ENCODE data around the gene FAM81B.
"Not testable (repeated sequence)": the region's sequence is repeated elsewhere in the genome, so short reads cannot be mapped to it uniquely, and the experiment has no call there.

Gene FAM81B

DNA sequence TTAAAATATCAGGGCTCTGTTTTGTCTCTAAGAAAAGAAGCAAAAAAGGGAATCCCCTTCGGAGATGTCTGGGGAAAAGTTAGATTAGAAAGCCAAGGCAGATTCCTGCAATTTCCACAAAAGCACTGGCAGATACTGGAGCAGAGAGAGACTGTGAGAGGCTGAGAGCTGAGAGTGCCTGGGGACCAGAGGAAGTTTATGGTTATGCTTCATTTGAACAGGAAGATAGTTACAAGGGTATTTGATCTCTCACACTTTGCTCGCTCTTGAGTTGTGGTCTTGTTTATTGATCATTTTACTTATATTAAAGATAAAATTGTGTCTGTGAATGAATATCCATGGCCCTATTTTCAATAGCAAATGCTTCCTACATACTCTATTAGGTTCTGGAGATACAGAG, 32.8 kb upstream of the FAM81B start:
- no peak overlapping the region for H3K27ac ChIP-seq
- H3K4me3 ChIP-seq (ENCODE audit: low read depth, low read length), result no peak overlapping the region
- no peak overlapping the region for H2AFZ ChIP-seq
- no peaks in the 10 kb centered on the region for H3K27me3 ChIP-seq (ENCODE audit: control insufficient read depth, insufficient read depth, low read length)
- TF ChIP-seq, protein P1, sequence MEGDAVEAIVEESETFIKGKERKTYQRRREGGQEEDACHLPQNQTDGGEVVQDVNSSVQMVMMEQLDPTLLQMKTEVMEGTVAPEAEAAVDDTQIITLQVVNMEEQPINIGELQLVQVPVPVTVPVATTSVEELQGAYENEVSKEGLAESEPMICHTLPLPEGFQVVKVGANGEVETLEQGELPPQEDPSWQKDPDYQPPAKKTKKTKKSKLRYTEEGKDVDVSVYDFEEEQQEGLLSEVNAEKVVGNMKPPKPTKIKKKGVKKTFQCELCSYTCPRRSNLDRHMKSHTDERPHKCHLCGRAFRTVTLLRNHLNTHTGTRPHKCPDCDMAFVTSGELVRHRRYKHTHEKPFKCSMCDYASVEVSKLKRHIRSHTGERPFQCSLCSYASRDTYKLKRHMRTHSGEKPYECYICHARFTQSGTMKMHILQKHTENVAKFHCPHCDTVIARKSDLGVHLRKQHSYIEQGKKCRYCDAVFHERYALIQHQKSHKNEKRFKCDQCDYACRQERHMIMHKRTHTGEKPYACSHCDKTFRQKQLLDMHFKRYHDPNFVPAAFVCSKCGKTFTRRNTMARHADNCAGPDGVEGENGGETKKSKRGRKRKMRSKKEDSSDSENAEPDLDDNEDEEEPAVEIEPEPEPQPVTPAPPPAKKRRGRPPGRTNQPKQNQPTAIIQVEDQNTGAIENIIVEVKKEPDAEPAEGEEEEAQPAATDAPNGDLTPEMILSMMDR (IDR thresholded peaks at IDR 0.05), result no peak
- no peaks in the 10 kb centered on the region for H3K79me2 ChIP-seq
- no peaks in the 10 kb centered on the region for H3K36me3 ChIP-seq (ENCODE audit: control insufficient read depth, insufficient read depth, low read length)
- no peak overlapping the region for H3K4me2 ChIP-seq (ENCODE audit: low read length)
- no peaks in the 10 kb centered on the region for H3K9me3 ChIP-seq (ENCODE audit: control insufficient read depth, low read length)
- H3K9ac ChIP-seq, result no peak overlapping the region
- H3K4me1 ChIP-seq, result no peaks in the 10 kb centered on the region

DNA sequence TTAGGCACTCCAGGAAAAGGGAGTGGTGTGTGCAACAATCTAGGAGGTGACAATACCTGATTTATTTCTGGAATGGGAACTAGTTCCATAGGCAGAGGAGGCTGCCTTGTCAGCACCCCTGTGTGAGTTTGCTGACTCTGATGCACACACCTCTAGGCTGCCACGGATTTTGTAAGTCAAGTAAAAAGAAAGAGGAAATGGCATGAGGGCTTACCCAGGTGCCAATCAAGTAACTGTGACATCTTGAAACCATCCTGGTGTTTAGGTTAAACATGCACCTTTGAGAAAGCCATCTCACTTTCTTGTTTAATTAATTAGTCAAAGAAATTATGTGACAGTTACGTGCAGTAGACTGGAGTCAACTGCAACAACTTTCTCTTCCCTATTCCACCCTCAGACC, 32.3 kb upstream of the FAM81B start:
- H3K9me3 ChIP-seq (ENCODE audit: control insufficient read depth, low read length), result no peaks in the 10 kb centered on the region
- no peaks in the 10 kb centered on the region for H3K4me1 ChIP-seq
- TF ChIP-seq, protein P1 (IDR thresholded peaks at IDR 0.05), result no peak
- no peak overlapping the region for H3K4me2 ChIP-seq (ENCODE audit: low read length)
- no peaks in the 10 kb centered on the region for H3K36me3 ChIP-seq (ENCODE audit: control insufficient read depth, insufficient read depth, low read length)
- no peaks in the 10 kb centered on the region for H3K79me2 ChIP-seq
- no peak overlapping the region for H3K9ac ChIP-seq
- H3K4me3 ChIP-seq (ENCODE audit: low read depth, low read length), result no peak overlapping the region
- no peak overlapping the region for H2AFZ ChIP-seq
- H3K27ac ChIP-seq, result no peak overlapping the region
- no peaks in the 10 kb centered on the region for H3K27me3 ChIP-seq (ENCODE audit: control insufficient read depth, insufficient read depth, low read length)

DNA sequence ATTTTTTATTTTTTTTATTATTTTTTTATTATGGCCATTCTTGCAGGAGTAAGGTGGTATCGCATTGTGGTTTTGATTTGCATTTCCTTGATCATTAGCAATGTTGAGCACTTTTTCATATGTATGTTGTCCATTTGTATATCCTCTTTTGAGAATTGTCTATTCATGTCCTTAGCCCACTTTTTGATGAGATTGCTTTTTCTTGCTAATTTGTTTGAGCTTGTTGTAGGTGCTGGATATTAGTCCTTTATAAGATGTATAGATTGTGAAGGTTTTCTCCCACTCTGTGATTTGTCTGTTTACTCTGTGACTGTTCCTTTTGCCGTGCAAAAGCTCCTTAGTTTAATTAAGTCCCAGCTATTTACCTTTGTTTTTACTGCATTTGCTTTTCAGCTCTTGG, 30.5 kb upstream of the FAM81B start:
- not testable (repeated sequence) for H3K27me3 ChIP-seq (ENCODE audit: control insufficient read depth, insufficient read depth, low read length); H3K27ac ChIP-seq; H2AFZ ChIP-seq; H3K4me1 ChIP-seq; H3K79me2 ChIP-seq; H3K4me2 ChIP-seq (ENCODE audit: low read length); H3K9ac ChIP-seq; H3K4me3 ChIP-seq (ENCODE audit: low read depth, low read length); H3K9me3 ChIP-seq (ENCODE audit: control insufficient read depth, low read length); H3K36me3 ChIP-seq (ENCODE audit: control insufficient read depth, insufficient read depth, low read length)

DNA sequence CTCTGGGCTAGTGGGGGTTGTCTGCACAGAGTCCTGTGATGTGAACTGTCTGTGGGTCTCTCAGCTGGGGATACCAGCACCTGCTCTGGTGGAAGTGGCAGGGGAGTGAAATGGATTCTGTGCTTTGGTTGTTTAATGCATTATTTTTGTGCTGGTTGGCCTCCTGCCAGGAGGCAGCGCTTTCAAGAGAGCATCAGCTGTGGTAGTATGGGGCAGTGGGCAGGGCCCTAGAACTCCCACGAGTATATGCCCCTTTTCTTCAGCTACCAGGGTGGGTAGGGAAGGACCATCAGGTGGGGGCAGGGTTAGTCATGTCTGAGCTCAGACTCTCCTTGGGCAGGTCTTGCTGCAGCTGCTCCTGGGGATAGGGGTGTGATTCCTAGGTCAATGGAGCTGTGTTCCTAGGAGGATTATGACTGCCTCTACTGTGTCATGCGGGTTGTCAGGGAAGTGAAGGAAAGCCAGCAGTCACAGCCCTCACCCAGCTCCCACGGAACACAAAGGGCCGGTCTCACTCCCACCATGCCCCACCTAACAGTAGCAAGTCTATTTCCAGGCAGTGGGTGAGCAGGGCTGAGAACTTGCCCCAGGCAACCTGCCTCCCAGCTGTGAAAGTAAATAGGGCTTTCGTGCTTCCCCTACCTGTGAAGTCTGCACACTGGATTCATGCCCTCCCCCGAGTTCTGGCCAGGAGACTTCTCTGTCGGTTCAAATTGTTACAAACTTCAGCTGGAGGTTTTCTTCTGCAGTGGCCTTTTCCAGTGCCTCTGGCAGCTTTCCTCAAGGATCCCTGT, 25.7 kb upstream of the FAM81B start:
- Histone ChIP-seq H3K79me2 (no peaks in the 10 kb centered on the region), H3K27ac (no peak overlapping the region), H3K36me3 (ENCODE audit: control insufficient read depth, insufficient read depth, low read length) (no peaks in the 10 kb centered on the region), H3K9me3 (ENCODE audit: control insufficient read depth, low read length) (no peaks in the 10 kb centered on the region), H3K4me2 (ENCODE audit: low read length) (no peak overlapping the region), H2AFZ (no peak overlapping the region), H3K9ac (no peak overlapping the region), H3K4me1 (no peaks in the 10 kb centered on the region), H3K27me3 (ENCODE audit: control insufficient read depth, insufficient read depth, low read length) (no peaks in the 10 kb centered on the region), H3K4me3 (ENCODE audit: low read depth, low read length) (no peak overlapping the region)
- TF ChIP-seq, protein P1 (IDR thresholded peaks at IDR 0.05), result no peak

DNA sequence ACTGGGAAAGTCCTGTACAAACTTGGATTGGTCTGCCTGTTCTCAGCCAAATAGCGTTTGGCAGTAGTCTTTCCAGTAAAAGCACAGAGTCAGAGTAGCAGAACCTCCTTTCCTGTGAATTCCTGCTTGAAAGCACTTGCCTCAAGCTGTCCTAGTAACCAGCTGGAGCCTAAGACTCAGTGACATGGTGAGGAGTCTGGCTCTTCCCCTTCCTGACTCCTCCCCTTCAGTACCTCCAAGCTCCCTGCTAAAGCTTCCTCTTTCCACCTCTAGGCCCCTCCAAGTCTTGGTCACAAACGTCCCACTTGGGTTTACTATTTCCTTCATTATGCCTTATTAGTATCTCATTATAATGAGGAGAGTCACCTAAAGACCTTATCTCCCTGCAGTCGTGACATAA, 21.4 kb upstream of the FAM81B start:
- Histone ChIP-seq H3K36me3 (ENCODE audit: control insufficient read depth, insufficient read depth, low read length) (no peaks in the 10 kb centered on the region), H3K79me2 (no peaks in the 10 kb centered on the region), H3K27me3 (ENCODE audit: control insufficient read depth, insufficient read depth, low read length) (no peaks in the 10 kb centered on the region), H2AFZ (no peak overlapping the region), H3K4me2 (ENCODE audit: low read length) (no peak overlapping the region), H3K9me3 (ENCODE audit: control insufficient read depth, low read length) (no peaks in the 10 kb centered on the region), H3K4me1 (no peaks in the 10 kb centered on the region), H3K9ac (no peak overlapping the region), H3K27ac (no peak overlapping the region), H3K4me3 (ENCODE audit: low read depth, low read length) (no peak overlapping the region)
- TF ChIP-seq, protein P1 (IDR thresholded peaks at IDR 0.05), result no peak
